ENCODE results near the gene CRYBB1.

DNA sequence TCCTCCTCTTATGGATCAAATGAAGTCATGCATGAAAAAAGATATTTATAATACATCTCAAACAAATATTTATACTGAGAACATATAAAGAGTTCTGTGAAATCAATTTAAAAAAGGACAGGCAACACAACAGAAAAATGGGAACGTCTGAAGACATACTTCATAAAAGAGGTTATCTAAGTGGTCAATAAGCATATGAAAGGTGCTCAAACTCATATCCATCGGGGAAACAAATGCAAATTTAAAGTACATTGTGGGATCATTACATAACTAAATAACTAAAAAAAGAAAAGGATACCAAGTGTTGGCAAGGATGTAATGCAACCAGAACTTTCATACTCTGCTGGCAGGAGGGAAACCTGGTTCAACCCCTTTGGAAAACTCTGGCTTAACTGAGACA, 50.2 kb downstream of the CRYBB1 start:
- TF ChIP-seq, protein P1, sequence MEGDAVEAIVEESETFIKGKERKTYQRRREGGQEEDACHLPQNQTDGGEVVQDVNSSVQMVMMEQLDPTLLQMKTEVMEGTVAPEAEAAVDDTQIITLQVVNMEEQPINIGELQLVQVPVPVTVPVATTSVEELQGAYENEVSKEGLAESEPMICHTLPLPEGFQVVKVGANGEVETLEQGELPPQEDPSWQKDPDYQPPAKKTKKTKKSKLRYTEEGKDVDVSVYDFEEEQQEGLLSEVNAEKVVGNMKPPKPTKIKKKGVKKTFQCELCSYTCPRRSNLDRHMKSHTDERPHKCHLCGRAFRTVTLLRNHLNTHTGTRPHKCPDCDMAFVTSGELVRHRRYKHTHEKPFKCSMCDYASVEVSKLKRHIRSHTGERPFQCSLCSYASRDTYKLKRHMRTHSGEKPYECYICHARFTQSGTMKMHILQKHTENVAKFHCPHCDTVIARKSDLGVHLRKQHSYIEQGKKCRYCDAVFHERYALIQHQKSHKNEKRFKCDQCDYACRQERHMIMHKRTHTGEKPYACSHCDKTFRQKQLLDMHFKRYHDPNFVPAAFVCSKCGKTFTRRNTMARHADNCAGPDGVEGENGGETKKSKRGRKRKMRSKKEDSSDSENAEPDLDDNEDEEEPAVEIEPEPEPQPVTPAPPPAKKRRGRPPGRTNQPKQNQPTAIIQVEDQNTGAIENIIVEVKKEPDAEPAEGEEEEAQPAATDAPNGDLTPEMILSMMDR (conservative IDR thresholded peaks at IDR 0.05; ENCODE audit: low read depth in 2 of 2) = no peak
- TF ChIP-seq, protein P2, sequence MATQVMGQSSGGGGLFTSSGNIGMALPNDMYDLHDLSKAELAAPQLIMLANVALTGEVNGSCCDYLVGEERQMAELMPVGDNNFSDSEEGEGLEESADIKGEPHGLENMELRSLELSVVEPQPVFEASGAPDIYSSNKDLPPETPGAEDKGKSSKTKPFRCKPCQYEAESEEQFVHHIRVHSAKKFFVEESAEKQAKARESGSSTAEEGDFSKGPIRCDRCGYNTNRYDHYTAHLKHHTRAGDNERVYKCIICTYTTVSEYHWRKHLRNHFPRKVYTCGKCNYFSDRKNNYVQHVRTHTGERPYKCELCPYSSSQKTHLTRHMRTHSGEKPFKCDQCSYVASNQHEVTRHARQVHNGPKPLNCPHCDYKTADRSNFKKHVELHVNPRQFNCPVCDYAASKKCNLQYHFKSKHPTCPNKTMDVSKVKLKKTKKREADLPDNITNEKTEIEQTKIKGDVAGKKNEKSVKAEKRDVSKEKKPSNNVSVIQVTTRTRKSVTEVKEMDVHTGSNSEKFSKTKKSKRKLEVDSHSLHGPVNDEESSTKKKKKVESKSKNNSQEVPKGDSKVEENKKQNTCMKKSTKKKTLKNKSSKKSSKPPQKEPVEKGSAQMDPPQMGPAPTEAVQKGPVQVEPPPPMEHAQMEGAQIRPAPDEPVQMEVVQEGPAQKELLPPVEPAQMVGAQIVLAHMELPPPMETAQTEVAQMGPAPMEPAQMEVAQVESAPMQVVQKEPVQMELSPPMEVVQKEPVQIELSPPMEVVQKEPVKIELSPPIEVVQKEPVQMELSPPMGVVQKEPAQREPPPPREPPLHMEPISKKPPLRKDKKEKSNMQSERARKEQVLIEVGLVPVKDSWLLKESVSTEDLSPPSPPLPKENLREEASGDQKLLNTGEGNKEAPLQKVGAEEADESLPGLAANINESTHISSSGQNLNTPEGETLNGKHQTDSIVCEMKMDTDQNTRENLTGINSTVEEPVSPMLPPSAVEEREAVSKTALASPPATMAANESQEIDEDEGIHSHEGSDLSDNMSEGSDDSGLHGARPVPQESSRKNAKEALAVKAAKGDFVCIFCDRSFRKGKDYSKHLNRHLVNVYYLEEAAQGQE (IDR thresholded peaks at IDR 0.05; ENCODE audit: unreplicated experiment) = no peak
- TF ChIP-seq EZH2phosphoT487 (IDR thresholded peaks at IDR 0.05; ENCODE audit: unreplicated experiment) = no peak
- no peak for TF ChIP-seq CREB1 (CRISPR knock-in tag; IDR thresholded peaks at IDR 0.05; ENCODE audit: low read depth)
- no peak for TF ChIP-seq EZH2 (IDR thresholded peaks at IDR 0.05; ENCODE audit: low read depth, unreplicated experiment)
- no peak for TF ChIP-seq POLR2AphosphoS5 (IDR thresholded peaks at IDR 0.05; ENCODE audit: low read depth)
- TF ChIP-seq ZNF114 (CRISPR knock-in tag; IDR thresholded peaks at IDR 0.05) = no peak
- no peak for TF ChIP-seq ZNF331 (CRISPR knock-in tag; IDR thresholded peaks at IDR 0.05; ENCODE audit: low read depth)
- no peak for TF ChIP-seq JUNB (IDR thresholded peaks at IDR 0.05; ENCODE audit: unreplicated experiment)
- TF ChIP-seq, protein P3, sequence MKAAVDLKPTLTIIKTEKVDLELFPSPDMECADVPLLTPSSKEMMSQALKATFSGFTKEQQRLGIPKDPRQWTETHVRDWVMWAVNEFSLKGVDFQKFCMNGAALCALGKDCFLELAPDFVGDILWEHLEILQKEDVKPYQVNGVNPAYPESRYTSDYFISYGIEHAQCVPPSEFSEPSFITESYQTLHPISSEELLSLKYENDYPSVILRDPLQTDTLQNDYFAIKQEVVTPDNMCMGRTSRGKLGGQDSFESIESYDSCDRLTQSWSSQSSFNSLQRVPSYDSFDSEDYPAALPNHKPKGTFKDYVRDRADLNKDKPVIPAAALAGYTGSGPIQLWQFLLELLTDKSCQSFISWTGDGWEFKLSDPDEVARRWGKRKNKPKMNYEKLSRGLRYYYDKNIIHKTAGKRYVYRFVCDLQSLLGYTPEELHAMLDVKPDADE (IDR thresholded peaks at IDR 0.05) = no peak
- TF ChIP-seq, protein P4, sequence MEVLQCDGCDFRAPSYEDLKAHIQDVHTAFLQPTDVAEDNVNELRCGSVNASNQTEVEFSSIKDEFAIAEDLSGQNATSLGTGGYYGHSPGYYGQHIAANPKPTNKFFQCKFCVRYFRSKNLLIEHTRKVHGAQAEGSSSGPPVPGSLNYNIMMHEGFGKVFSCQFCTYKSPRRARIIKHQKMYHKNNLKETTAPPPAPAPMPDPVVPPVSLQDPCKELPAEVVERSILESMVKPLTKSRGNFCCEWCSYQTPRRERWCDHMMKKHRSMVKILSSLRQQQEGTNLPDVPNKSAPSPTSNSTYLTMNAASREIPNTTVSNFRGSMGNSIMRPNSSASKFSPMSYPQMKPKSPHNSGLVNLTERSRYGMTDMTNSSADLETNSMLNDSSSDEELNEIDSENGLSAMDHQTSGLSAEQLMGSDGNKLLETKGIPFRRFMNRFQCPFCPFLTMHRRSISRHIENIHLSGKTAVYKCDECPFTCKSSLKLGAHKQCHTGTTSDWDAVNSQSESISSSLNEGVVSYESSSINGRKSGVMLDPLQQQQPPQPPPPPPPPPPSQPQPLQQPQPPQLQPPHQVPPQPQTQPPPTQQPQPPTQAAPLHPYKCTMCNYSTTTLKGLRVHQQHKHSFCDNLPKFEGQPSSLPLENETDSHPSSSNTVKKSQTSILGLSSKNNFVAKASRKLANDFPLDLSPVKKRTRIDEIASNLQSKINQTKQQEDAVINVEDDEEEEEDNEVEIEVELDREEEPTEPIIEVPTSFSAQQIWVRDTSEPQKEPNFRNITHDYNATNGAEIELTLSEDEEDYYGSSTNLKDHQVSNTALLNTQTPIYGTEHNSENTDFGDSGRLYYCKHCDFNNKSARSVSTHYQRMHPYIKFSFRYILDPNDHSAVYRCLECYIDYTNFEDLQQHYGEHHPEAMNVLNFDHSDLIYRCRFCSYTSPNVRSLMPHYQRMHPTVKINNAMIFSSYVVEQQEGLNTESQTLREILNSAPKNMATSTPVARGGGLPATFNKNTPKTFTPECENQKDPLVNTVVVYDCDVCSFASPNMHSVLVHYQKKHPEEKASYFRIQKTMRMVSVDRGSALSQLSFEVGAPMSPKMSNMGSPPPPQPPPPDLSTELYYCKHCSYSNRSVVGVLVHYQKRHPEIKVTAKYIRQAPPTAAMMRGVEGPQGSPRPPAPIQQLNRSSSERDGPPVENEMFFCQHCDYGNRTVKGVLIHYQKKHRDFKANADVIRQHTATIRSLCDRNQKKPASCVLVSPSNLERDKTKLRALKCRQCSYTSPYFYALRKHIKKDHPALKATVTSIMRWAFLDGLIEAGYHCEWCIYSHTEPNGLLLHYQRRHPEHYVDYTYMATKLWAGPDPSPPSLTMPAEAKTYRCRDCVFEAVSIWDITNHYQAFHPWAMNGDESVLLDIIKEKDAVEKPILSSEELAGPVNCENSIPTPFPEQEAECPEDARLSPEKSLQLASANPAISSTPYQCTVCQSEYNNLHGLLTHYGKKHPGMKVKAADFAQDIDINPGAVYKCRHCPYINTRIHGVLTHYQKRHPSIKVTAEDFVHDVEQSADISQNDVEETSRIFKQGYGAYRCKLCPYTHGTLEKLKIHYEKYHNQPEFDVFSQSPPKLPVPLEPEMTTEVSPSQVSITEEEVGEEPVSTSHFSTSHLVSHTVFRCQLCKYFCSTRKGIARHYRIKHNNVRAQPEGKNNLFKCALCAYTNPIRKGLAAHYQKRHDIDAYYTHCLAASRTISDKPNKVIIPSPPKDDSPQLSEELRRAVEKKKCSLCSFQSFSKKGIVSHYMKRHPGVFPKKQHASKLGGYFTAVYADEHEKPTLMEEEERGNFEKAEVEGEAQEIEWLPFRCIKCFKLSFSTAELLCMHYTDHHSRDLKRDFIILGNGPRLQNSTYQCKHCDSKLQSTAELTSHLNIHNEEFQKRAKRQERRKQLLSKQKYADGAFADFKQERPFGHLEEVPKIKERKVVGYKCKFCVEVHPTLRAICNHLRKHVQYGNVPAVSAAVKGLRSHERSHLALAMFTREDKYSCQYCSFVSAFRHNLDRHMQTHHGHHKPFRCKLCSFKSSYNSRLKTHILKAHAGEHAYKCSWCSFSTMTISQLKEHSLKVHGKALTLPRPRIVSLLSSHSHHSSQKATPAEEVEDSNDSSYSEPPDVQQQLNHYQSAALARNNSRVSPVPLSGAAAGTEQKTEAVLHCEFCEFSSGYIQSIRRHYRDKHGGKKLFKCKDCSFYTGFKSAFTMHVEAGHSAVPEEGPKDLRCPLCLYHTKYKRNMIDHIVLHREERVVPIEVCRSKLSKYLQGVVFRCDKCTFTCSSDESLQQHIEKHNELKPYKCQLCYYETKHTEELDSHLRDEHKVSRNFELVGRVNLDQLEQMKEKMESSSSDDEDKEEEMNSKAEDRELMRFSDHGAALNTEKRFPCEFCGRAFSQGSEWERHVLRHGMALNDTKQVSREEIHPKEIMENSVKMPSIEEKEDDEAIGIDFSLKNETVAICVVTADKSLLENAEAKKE (CRISPR knock-in tag; IDR thresholded peaks at IDR 0.05) = no peak
